K562 (cell line): ENCODE data around the gene MARS1. TPM values are rescaled to one million over a fixed set of nuclear protein-coding genes. Genes with fewer than 3 reads are reported as not detected.

Experiments
- ARID1B ChIP-seq: fragments of 450-650 bp; IDR thresholded peaks from 2 replicates; pipeline ENCODE4 v1.6.1; 2016; ENCODE audit warnings: antibody characterized with exemption, mild to moderate bottlenecking, inconsistent platforms
- CREB5 ChIP-seq: fragments of 250-450 bp; sonication (Bioruptor Pico); IDR thresholded peaks from 2 replicates; pipeline ENCODE4 v1.5.0; 2020; ENCODE audit warnings: mild to moderate bottlenecking
- CREM ChIP-seq: IDR thresholded peaks from 2 replicates; pipeline ENCODE4 v1.6.1; 2014; ENCODE audit warnings: antibody characterized with exemption, low read depth
- DMBX1 ChIP-seq: fragments of 250-450 bp; sonication (Bioruptor Pico); IDR thresholded peaks from 2 replicates; pipeline ENCODE4 v1.8.0; 2022; ENCODE audit warnings: inconsistent platforms, mild to moderate bottlenecking, moderate library complexity, borderline replicate concordance
- ELK3 ChIP-seq: fragments of 450-650 bp; formaldehyde crosslinking; IDR thresholded peaks from 2 replicates; pipeline ENCODE4 v1.4.0; 2020; ENCODE audit warnings: mild to moderate bottlenecking
- NR2F6 ChIP-seq: fragments of 450-650 bp; formaldehyde crosslinking; IDR thresholded peaks from 2 replicates; pipeline ENCODE4 v1.4.0; 2020; ENCODE audit warnings: mild to moderate bottlenecking
- RBM15 ChIP-seq: fragments of 200-400 bp; formaldehyde crosslinking; IDR thresholded peaks from 2 replicates; pipeline ENCODE4 v1.6.1; 2018; ENCODE audit warnings: mild to moderate bottlenecking, low read length, moderate library complexity; ENCODE audit not compliant: insufficient read depth
- TAL1 ChIP-seq: fragments of 450-650 bp; IDR thresholded peaks from 2 replicates; pipeline ENCODE4 v1.6.1; 2016; ENCODE audit warnings: mild to moderate bottlenecking
- USF1 ChIP-seq: sonication (generic); formaldehyde crosslinking; IDR thresholded peaks from 2 replicates; pipeline ENCODE4 v1.9.0; 2022; ENCODE audit warnings: mild to moderate bottlenecking, missing genetic modification reagents
- ZBTB2 ChIP-seq: fragments of 450-650 bp; IDR thresholded peaks from 2 replicates; pipeline ENCODE4 v1.6.1; 2016; ENCODE audit warnings: antibody characterized with exemption
- ZC3H11A ChIP-seq: IDR thresholded peaks from 2 replicates; pipeline ENCODE4 v1.6.1; 2012; ENCODE audit warnings: low read depth, low read length, improper control_type of control experiment
- polyA plus RNA-seq, 8 experiments: library from polyadenylated mRNA; depleted of rRNA in 4 of 8; stranded (reverse) in 5 of 8; unstranded in 3 of 8; fragments of >200 nt; fragmentation: Nextera tagmentation in 2 of 8; fragmentation: Illumina TruSeq in 1 of 8; extraction: Ambion mirVana in 2 of 8; extraction: Trizol in 1 of 8; gene quantifications; 2 replicates each; pipeline versions ENCODE4 v1.2.1 to v1.2.3, GENCODE V29; 2011 to 2014; ENCODE audit warnings: inconsistent platforms in 1 of 8, missing spikeins in 1 of 8
- total RNA-seq, 7 experiments: library from RNA; depleted of rRNA in 6 of 7; stranded (reverse); fragments of >200 nt in 6 of 7; fragmentation: Illumina TruSeq in 2 of 7; extraction: Trizol in 2 of 7; gene quantifications; 2 replicates each; pipeline versions ENCODE4 v1.2.1 to v1.2.3, GENCODE V29; 2011 to 2021; ENCODE audit warnings: low replicate concordance in 1 of 7
- TF ChIP-seq, protein P1 (sequence below): fragments of 450-650 bp; IDR thresholded peaks from 2 replicates; pipeline ENCODE4 v1.6.1; 2017; ENCODE audit warnings: antibody characterized with exemption, mild to moderate bottlenecking
- TF ChIP-seq, protein P2 (sequence below): sonication (generic); IDR thresholded peaks from 2 replicates; pipeline ENCODE4 v1.6.1; 2016

The MARS1 gene
- total and polyA plus RNA-seq, 9 of the 15 experiments (the other 6 are each of a cell fraction or from before 2014, with no cell fraction given) = 117 to 382 (median 220) TPM

GRCh38 chr12:57454566-57455373 lies 33.1 kb upstream of the MARS1 start, which contains the start of gene INHBE (continued):
- TF ChIP-seq RBM15 (no peak), DMBX1 (CRISPR knock-in tag) (peak; percentile 94), CREB5 (CRISPR knock-in tag) (peak; percentile 63; the same call in 1 of the 2 replicates), NR2F6 (CRISPR knock-in tag) (0 out of 2 replicates have a peak, but pooled peaks have one; percentile 55), ZC3H11A (0 out of 2 replicates have a peak, but pooled peaks have one; percentile 22), TAL1 (peak; percentile 19; the same call in 1 of the 2 replicates), ARID1B (peak; percentile 61; the same call in 1 of the 2 replicates), CREM (peak; percentile 69), USF1 (CRISPR knock-in tag) (no peak), ELK3 (no peak), ZBTB2 (no peak)
- TF ChIP-seq, protein P1, sequence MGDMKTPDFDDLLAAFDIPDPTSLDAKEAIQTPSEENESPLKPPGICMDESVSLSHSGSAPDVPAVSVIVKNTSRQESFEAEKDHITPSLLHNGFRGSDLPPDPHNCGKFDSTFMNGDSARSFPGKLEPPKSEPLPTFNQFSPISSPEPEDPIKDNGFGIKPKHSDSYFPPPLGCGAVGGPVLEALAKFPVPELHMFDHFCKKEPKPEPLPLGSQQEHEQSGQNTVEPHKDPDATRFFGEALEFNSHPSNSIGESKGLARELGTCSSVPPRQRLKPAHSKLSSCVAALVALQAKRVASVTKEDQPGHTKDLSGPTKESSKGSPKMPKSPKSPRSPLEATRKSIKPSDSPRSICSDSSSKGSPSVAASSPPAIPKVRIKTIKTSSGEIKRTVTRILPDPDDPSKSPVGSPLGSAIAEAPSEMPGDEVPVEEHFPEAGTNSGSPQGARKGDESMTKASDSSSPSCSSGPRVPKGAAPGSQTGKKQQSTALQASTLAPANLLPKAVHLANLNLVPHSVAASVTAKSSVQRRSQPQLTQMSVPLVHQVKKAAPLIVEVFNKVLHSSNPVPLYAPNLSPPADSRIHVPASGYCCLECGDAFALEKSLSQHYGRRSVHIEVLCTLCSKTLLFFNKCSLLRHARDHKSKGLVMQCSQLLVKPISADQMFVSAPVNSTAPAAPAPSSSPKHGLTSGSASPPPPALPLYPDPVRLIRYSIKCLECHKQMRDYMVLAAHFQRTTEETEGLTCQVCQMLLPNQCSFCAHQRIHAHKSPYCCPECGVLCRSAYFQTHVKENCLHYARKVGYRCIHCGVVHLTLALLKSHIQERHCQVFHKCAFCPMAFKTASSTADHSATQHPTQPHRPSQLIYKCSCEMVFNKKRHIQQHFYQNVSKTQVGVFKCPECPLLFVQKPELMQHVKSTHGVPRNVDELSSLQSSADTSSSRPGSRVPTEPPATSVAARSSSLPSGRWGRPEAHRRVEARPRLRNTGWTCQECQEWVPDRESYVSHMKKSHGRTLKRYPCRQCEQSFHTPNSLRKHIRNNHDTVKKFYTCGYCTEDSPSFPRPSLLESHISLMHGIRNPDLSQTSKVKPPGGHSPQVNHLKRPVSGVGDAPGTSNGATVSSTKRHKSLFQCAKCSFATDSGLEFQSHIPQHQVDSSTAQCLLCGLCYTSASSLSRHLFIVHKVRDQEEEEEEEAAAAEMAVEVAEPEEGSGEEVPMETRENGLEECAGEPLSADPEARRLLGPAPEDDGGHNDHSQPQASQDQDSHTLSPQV = peak; percentile 83
- TF ChIP-seq, protein P2, sequence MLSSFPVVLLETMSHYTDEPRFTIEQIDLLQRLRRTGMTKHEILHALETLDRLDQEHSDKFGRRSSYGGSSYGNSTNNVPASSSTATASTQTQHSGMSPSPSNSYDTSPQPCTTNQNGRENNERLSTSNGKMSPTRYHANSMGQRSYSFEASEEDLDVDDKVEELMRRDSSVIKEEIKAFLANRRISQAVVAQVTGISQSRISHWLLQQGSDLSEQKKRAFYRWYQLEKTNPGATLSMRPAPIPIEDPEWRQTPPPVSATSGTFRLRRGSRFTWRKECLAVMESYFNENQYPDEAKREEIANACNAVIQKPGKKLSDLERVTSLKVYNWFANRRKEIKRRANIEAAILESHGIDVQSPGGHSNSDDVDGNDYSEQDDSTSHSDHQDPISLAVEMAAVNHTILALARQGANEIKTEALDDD = peak; percentile 52; the same call in 1 of the 2 replicates
